ENCODE measurements around the gene HSDL1. TPM values are rescaled to one million over a fixed set of nuclear protein-coding genes. Genes with fewer than 3 reads are reported as not detected.

HSDL1 gene
- total and polyA plus RNA-seq, 4 donors: 12.6 to 41.3 (median 16.7) TPM

GRCh38 chr16:84081446-84081989 is 63.5 kb downstream of the HSDL1 start:
- Histone ChIP-seq H3K36me3 (ENCODE audit: control insufficient read depth in 4 of 4, insufficient read depth in 4 of 4, low read length in 4 of 4) (peaks cover 7 to 50% (median 28%) of the 10 kb centered on the region in 4 donors), H3K9me3 (ENCODE audit: control insufficient read depth in 4 of 4, insufficient read depth in 3 of 4, low read length in 3 of 4) (no peaks in the 10 kb centered on the region), H3K4me1 (ENCODE audit: control insufficient read depth in 5 of 5, insufficient read depth in 5 of 5, low read length in 5 of 5) (no peaks in the 10 kb centered on the region), H3K27me3 (ENCODE audit: control insufficient read depth in 3 of 3, insufficient read depth in 3 of 3, low read length in 2 of 3) (no peaks in the 10 kb centered on the region), H3K9ac (ENCODE audit: insufficient read depth in 1 of 2, low read length in 2 of 2) (no peak overlapping the region), H3K27ac (ENCODE audit: low read depth in 1 of 2, low read length in 1 of 2) (no peak overlapping the region), H3K4me3 (no peak overlapping the region)
- WGBS, 2 donors: 88 to 92% methylated on average over 14 of the region's 14 CpGs
- ATAC-seq (ENCODE audit: insufficient read depth, low FRiP score): no peak
- DNase-seq: no peak
- TF ChIP-seq CTCF (IDR thresholded peaks at IDR 0.05; ENCODE audit: control extremely low read depth, extremely low read depth): no peak

- Histone ChIP-seq H3K4me3 (no peak overlapping the region), H3K27ac (ENCODE audit: low read depth in 1 of 2, low read length in 1 of 2) (peak overlapping the region in 1 of 2 donors; percentile 23), H3K9ac (ENCODE audit: insufficient read depth in 1 of 2, low read length in 2 of 2) (no peak overlapping the region), H3K4me1 (ENCODE audit: control insufficient read depth in 5 of 5, insufficient read depth in 5 of 5, low read length in 5 of 5) (no peaks in the 10 kb centered on the region), H3K27me3 (ENCODE audit: control insufficient read depth in 3 of 3, insufficient read depth in 3 of 3, low read length in 2 of 3) (no peaks in the 10 kb centered on the region), H3K9me3 (ENCODE audit: control insufficient read depth in 4 of 4, insufficient read depth in 3 of 4, low read length in 3 of 4) (no peaks in the 10 kb centered on the region), H3K36me3 (ENCODE audit: control insufficient read depth in 4 of 4, insufficient read depth in 4 of 4, low read length in 4 of 4) (peaks cover 7 to 43% (median 25%) of the 10 kb centered on the region in 4 donors)
- no peak for DNase-seq
- WGBS, 2 donors: 81 to 83% methylated on average over 6 of the region's 6 CpGs
- no peak for ATAC-seq (ENCODE audit: insufficient read depth, low FRiP score)
- TF ChIP-seq CTCF (IDR thresholded peaks at IDR 0.05; ENCODE audit: control extremely low read depth, extremely low read depth): no peak
Observed at GRCh38 chr16:84080813-84081212, 64.2 kb downstream of the HSDL1 start.

GRCh38 chr16:84080378-84080777 is 64.6 kb downstream of the HSDL1 start:
- Histone ChIP-seq H3K4me3 (no peak overlapping the region), H3K27me3 (ENCODE audit: control insufficient read depth in 3 of 3, insufficient read depth in 3 of 3, low read length in 2 of 3) (no peaks in the 10 kb centered on the region), H3K9ac (ENCODE audit: insufficient read depth in 1 of 2, low read length in 2 of 2) (no peak overlapping the region), H3K27ac (ENCODE audit: low read depth in 1 of 2, low read length in 1 of 2) (peak overlapping the region in 1 of 2 donors; percentile 23), H3K36me3 (ENCODE audit: control insufficient read depth in 4 of 4, insufficient read depth in 4 of 4, low read length in 4 of 4) (peaks cover 7 to 44% (median 25%) of the 10 kb centered on the region in 4 donors), H3K9me3 (ENCODE audit: control insufficient read depth in 4 of 4, insufficient read depth in 3 of 4, low read length in 3 of 4) (no peaks in the 10 kb centered on the region), H3K4me1 (ENCODE audit: control insufficient read depth in 5 of 5, insufficient read depth in 5 of 5, low read length in 5 of 5) (no peaks in the 10 kb centered on the region)
- no peak for TF ChIP-seq CTCF (IDR thresholded peaks at IDR 0.05; ENCODE audit: control extremely low read depth, extremely low read depth)
- ATAC-seq (ENCODE audit: insufficient read depth, low FRiP score) (no peak), DNase-seq (no peak)
- 70 to 81% methylated on average over 8 of the region's 8 CpGs for WGBS, 2 donors

- WGBS, 2 donors: 93 to 99% methylated on average over 6 of the region's 6 CpGs
- peaks cover 7 to 51% (median 27%) of the 10 kb centered on the region in 4 donors for H3K36me3 ChIP-seq (ENCODE audit: control insufficient read depth in 4 of 4, insufficient read depth in 4 of 4, low read length in 4 of 4)
Observed at GRCh38 chr16:84079664-84080063, 65.3 kb downstream of the HSDL1 start.

More at GRCh38 chr16:84079664-84080063, 65.3 kb downstream of the HSDL1 start:
- DNase-seq: no peak
- Histone ChIP-seq H3K4me3 (no peak overlapping the region), H3K27ac (ENCODE audit: low read depth in 1 of 2, low read length in 1 of 2) (no peak overlapping the region), H3K9me3 (ENCODE audit: control insufficient read depth in 4 of 4, insufficient read depth in 3 of 4, low read length in 3 of 4) (no peaks in the 10 kb centered on the region), H3K9ac (ENCODE audit: insufficient read depth in 1 of 2, low read length in 2 of 2) (no peak overlapping the region), H3K4me1 (ENCODE audit: control insufficient read depth in 5 of 5, insufficient read depth in 5 of 5, low read length in 5 of 5) (no peaks in the 10 kb centered on the region), H3K27me3 (ENCODE audit: control insufficient read depth in 3 of 3, insufficient read depth in 3 of 3, low read length in 2 of 3) (no peaks in the 10 kb centered on the region)
- no peak for ATAC-seq (ENCODE audit: insufficient read depth, low FRiP score)
- no peak for TF ChIP-seq CTCF (IDR thresholded peaks at IDR 0.05; ENCODE audit: control extremely low read depth, extremely low read depth)

Measured in lung (tissue), 12 donors.